SU-DHL-6 (cell line): ENCODE measurements around the gene CASK.
A peak's percentile ranks its signal among the peaks of the same experiment; 100 is the strongest.

Experiments
- H2AFZ ChIP-seq: fragments of 200-600 bp; sonication (generic); 2 replicates; pipeline ENCODE4 v1.6.1; 2014; ENCODE audit warnings: low read depth, mild to moderate bottlenecking, moderate library complexity, mixed read lengths, antibody characterized with exemption, low read length; ENCODE audit not compliant: severe bottlenecking
- H3F3A ChIP-seq: fragments of 200-600 bp; shearing (Covaris generic); 2 replicates; pipeline ENCODE4 v1.6.0; 2016; ENCODE audit warnings: antibody characterized with exemption, mild to moderate bottlenecking; ENCODE audit not compliant: insufficient read depth
- H3K27ac ChIP-seq: fragments of 200-600 bp; sonication (generic); 2 replicates; pipeline ENCODE4 v1.5.1; 2016; ENCODE audit warnings: low read depth, mild to moderate bottlenecking, low read length, moderate library complexity, mixed read lengths
- H3K27me3 ChIP-seq: fragments of 200-600 bp; sonication (generic), shearing (Covaris generic); 2 replicates; pipeline ENCODE4 v1.6.0; 2014; ENCODE audit warnings: mild to moderate bottlenecking, low read length
- H3K36me3 ChIP-seq: fragments of 200-600 bp; sonication (generic); 2 replicates; pipeline ENCODE4 v1.6.1; 2014; ENCODE audit warnings: mild to moderate bottlenecking, low read length, mixed read lengths
- H3K4me2 ChIP-seq: fragments of 300-600, 200-600 bp; shearing (Covaris generic), sonication (generic); 2 replicates; pipeline ENCODE4 v1.6.0; 2014; ENCODE audit warnings: low read length, low read depth, mild to moderate bottlenecking; ENCODE audit not compliant: poor library complexity, severe bottlenecking
- H3K4me3 ChIP-seq: fragments of 200-600 bp; sonication (generic); 2 replicates; pipeline ENCODE4 v1.5.1; 2014; ENCODE audit warnings: antibody characterized with exemption, low read length, mild to moderate bottlenecking, mixed read lengths; ENCODE audit not compliant: insufficient read depth, poor library complexity, severe bottlenecking
- H3K79me2 ChIP-seq: fragments of 200-600 bp; sonication (generic); 2 replicates; pipeline ENCODE4 v1.6.1; 2014; ENCODE audit warnings: mild to moderate bottlenecking, low read length, moderate library complexity; ENCODE audit not compliant: insufficient read depth
- H3K9ac ChIP-seq: fragments of 200-600 bp; sonication (generic); 2 replicates; pipeline ENCODE4 v1.7.0; 2014; ENCODE audit warnings: mild to moderate bottlenecking, low read length
- H3K9me2 ChIP-seq: fragments of 200-600 bp; sonication (generic); replicated peaks from 2 replicates; pipeline ENCODE4 v1.6.1; 2014; ENCODE audit warnings: low read length; ENCODE audit not compliant: insufficient read depth
- H3K9me3 ChIP-seq: fragments of 200-600 bp; sonication (generic); 2 replicates; pipeline ENCODE4 v1.6.1; 2014; ENCODE audit warnings: low read length, mixed read lengths; ENCODE audit not compliant: insufficient read depth
- H4K20me1 ChIP-seq: fragments of 200-600 bp; sonication (generic); 2 replicates; pipeline ENCODE4 v1.6.1; 2014; ENCODE audit warnings: low read depth, mild to moderate bottlenecking, antibody characterized with exemption, low read length, moderate library complexity, mixed read lengths
- EZH2phosphoT487 ChIP-seq: fragments of 200-600 bp; sonication (generic), shearing (Covaris generic); conservative IDR thresholded peaks from 2 replicates; pipeline ENCODE4 v1.6.1; 2018; ENCODE audit warnings: mild to moderate bottlenecking, antibody characterized with exemption, low read length, moderate library complexity, mixed read lengths
- TF ChIP-seq, protein P1 (sequence below): fragments of 200-600 bp; sonication (generic); IDR thresholded peaks from one replicate; pipeline ENCODE4 v1.5.1; 2017; ENCODE audit warnings: antibody characterized with exemption, mild to moderate bottlenecking, low read length, moderate library complexity; ENCODE audit not compliant: insufficient read depth, poor library complexity, severe bottlenecking

Gene CASK

DNA sequence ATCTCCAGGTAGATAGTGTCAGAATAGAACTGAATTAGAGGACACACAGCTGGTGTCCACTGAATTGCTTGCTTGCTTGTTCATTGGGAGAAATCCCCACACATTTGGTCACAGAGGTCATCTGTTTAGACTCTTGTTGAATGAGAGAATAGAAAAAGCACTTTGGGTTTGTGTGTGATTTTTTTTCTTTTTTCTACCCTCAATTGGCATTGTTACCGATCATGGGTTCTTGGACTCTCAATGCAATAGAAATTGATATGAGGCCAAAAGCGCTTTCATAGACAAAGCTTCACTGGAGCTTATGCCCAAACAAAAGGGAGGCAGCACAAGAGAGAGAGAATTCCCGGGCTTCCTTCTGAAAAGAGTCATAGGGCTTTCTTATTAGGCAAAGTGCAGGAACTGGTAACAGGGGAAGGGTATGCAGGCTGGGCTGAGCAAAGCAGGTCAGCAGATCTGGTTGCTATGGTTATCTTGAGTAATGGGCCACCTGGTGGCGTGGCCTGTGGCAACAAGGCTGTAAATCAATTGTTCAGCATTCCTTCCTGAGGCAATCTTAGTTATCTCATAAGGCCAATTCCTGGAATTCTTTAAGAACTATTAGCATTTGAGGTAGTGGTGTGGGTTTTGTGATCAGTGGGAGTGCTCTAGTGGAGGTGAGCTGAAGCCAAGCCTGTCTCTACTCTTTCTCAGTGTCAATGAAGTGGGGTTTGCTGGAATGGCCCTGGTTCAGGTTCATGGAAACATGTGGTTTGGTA is 204.7 kb downstream of the CASK start:
- Histone ChIP-seq H3K4me2 (no peak overlapping the region), H3K4me3 (no peak overlapping the region), H3K79me2 (no peaks in the 10 kb centered on the region; the same call in 1 of the 2 replicates), H3K9me3 (no peaks in the 10 kb centered on the region; the same call in 1 of the 2 replicates), H3K9ac (no peak overlapping the region), H4K20me1 (no peaks in the 10 kb centered on the region), H3K27ac (0 out of 2 replicates have a peak overlapping the region, but pooled peaks have one; percentile 6), H3K36me3 (no peaks in the 10 kb centered on the region), H3K27me3 (no peaks in the 10 kb centered on the region), H3K9me2 (no peaks in the 10 kb centered on the region), H3F3A (no peaks in the 10 kb centered on the region), H2AFZ (no peak overlapping the region)
- TF ChIP-seq EZH2phosphoT487: no peak
- TF ChIP-seq, protein P1, sequence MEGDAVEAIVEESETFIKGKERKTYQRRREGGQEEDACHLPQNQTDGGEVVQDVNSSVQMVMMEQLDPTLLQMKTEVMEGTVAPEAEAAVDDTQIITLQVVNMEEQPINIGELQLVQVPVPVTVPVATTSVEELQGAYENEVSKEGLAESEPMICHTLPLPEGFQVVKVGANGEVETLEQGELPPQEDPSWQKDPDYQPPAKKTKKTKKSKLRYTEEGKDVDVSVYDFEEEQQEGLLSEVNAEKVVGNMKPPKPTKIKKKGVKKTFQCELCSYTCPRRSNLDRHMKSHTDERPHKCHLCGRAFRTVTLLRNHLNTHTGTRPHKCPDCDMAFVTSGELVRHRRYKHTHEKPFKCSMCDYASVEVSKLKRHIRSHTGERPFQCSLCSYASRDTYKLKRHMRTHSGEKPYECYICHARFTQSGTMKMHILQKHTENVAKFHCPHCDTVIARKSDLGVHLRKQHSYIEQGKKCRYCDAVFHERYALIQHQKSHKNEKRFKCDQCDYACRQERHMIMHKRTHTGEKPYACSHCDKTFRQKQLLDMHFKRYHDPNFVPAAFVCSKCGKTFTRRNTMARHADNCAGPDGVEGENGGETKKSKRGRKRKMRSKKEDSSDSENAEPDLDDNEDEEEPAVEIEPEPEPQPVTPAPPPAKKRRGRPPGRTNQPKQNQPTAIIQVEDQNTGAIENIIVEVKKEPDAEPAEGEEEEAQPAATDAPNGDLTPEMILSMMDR: no peak

GRCh38 chrX:41716767-41717473 is 206.4 kb downstream of the CASK start:
- Histone ChIP-seq H3F3A (no peaks in the 10 kb centered on the region), H3K36me3 (no peaks in the 10 kb centered on the region), H3K9ac (no peak overlapping the region), H3K27me3 (no peaks in the 10 kb centered on the region), H4K20me1 (no peaks in the 10 kb centered on the region), H3K9me2 (no peaks in the 10 kb centered on the region), H3K4me2 (no peak overlapping the region), H3K4me3 (no peak overlapping the region), H3K79me2 (no peaks in the 10 kb centered on the region), H3K9me3 (no peaks in the 10 kb centered on the region; the same call in 1 of the 2 replicates), H2AFZ (no peak overlapping the region), H3K27ac (peak overlapping the region; percentile 48)
- TF ChIP-seq, protein P1: no peak
- no peak for TF ChIP-seq EZH2phosphoT487

DNA sequence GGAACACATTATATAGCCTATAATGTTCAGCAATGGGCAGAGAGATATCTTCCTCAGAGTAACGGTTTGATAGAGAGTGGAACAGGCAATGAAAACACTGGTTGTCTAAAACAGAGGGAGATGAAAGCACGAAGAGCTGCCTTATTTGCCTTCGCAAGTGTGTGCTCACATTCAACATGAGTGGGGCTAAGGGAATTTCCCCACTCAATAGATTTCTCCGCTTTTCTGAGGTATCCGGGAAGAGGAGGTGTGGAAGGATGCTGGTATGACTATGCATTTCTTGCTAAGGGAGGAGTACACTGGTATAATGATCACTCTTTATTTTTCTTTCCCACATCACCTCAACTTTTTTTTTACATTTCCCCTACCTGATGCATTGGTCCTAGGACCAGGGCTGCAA is 207.1 kb downstream of the CASK start:
- Histone ChIP-seq H3F3A (no peaks in the 10 kb centered on the region), H4K20me1 (no peaks in the 10 kb centered on the region), H3K9me3 (no peaks in the 10 kb centered on the region; the same call in 1 of the 2 replicates), H3K36me3 (no peaks in the 10 kb centered on the region), H3K4me3 (no peak overlapping the region), H3K9me2 (no peaks in the 10 kb centered on the region), H3K27me3 (no peaks in the 10 kb centered on the region), H3K27ac (peak overlapping the region; percentile 48), H2AFZ (no peak overlapping the region), H3K79me2 (no peaks in the 10 kb centered on the region), H3K4me2 (no peak overlapping the region), H3K9ac (no peak overlapping the region)
- TF ChIP-seq, protein P1: no peak
- no peak for TF ChIP-seq EZH2phosphoT487
